T-helper 17 cell (primary cell): ENCODE measurements around the gene C1QTNF1. TPM values are rescaled to one million over a fixed set of nuclear protein-coding genes. Genes with fewer than 3 reads are reported as not detected.

Experiments
- ATAC-seq: fragments of 150-1000 bp; cut with Tn5 transposase; 2 replicates; pipeline ENCODE4 v1.10.0; 2021; ENCODE audit warnings: mild to moderate bottlenecking, moderate library complexity
- DNase-seq, 3 donors: peaks; one replicate each; pipeline versions ENCODE4 v3.0.0 to v3.0.0-alpha.2; 2020 to 2021
- H3K9me3 ChIP-seq: one replicate; pipeline ENCODE4 v1.7.0; 2013; ENCODE audit warnings: low read length, mild to moderate bottlenecking; ENCODE audit not compliant: control insufficient read depth, poor library complexity, severe bottlenecking
- H3K27ac Mint-ChIP-seq: one replicate; pipeline ENCODE4 v1.8.0; 2022; ENCODE audit warnings: mild to moderate bottlenecking, moderate library complexity, mixed read lengths
- H3K27me3 Mint-ChIP-seq: one replicate; pipeline ENCODE4 v1.8.0; 2022; ENCODE audit warnings: mixed read lengths
- H3K36me3 Mint-ChIP-seq: one replicate; pipeline ENCODE4 v1.8.0; 2022; ENCODE audit warnings: low read depth, mixed read lengths
- H3K4me1 Mint-ChIP-seq: one replicate; pipeline ENCODE4 v1.8.0; 2022; ENCODE audit warnings: mild to moderate bottlenecking, mixed read lengths
- H3K4me3 Mint-ChIP-seq: one replicate; pipeline ENCODE4 v1.8.0; 2022; ENCODE audit warnings: mild to moderate bottlenecking, moderate library complexity, mixed read lengths
- total RNA-seq, 4 donors: library from RNA in 2 of 4; stranded (reverse) in 2 of 4; gene quantifications; one replicate each; pipeline ENCODE4 v1.2.3 and lab custom pipeline; 2022 to 2026

The C1QTNF1 gene
- total RNA-seq, 2 donors from 2014 or later, result 0.13 TPM; not detected in 1

DNA sequence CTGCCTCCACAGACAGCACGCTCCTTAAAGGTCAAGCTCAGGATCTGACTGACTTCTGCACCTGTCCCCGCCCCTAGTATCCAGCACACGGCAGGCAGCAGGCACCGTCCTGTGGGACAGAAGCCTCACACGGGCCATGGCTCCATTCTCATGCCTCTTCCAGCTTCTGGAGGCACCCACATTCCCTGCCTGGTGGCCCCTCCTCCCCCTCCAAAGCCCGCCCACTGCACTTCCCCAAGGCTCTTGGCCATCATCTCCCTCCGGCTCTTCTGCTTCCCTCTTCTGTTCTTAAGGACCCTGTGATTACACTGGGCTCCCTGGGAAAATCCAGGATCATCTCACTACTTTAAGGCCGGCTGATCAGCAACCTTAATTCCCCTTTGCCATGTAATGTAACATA lies 17.9 kb upstream of the C1QTNF1 start:
- H3K36me3 Mint-ChIP-seq, result no peaks in the 10 kb centered on the region
- peak overlapping the region; percentile 41 for H3K4me3 Mint-ChIP-seq
- no peaks in the 10 kb centered on the region for H3K27me3 Mint-ChIP-seq
- H3K27ac Mint-ChIP-seq, result peak overlapping the region; percentile 96
- ATAC-seq (no peak), DNase-seq (no peak)
- no peaks in the 10 kb centered on the region for H3K9me3 ChIP-seq
- peaks cover 55% of the 10 kb centered on the region for H3K4me1 Mint-ChIP-seq

DNA sequence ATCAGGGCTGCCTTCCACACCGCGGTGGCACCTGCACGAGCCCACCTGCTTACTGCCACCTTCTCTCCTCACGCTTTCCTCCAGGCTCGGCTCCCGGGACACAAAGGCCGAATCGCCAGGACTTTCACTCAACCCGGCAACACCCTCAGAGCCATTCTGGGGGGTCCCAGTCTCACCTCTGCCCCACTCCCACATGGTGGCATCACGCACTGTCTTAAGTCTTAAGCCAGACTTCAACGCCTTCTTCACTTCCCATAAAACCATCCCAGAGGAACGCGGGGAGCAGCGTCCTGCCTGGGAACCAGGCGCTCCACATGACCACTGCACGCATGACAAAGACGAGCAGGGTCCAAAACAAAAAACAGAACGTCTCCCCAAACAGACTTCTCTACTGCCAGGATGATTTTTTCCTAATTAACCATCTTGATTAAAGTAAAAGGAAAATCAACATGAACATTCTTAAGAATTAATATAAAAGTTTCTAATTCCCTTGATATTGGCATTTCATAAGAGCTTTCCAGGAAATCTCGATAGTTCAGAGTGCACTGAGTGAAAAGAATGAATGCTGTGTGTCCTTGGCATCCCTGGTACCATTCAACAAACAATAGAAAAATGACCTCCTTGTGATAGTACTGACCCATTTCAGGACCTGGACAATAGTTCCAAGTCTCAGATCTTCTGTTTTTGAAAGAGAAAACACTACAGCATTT lies 17.0 kb upstream of the C1QTNF1 start:
- Mint-ChIP-seq H3K4me3 (peak overlapping the region; percentile 96), H3K4me1 (peaks cover 51% of the 10 kb centered on the region), H3K27me3 (no peaks in the 10 kb centered on the region), H3K36me3 (no peaks in the 10 kb centered on the region), H3K27ac (peak overlapping the region; percentile 96)
- H3K9me3 ChIP-seq, result no peaks in the 10 kb centered on the region
- DNase-seq (peak in 1 of 3 donors; percentile 2), ATAC-seq (no peak)

DNA sequence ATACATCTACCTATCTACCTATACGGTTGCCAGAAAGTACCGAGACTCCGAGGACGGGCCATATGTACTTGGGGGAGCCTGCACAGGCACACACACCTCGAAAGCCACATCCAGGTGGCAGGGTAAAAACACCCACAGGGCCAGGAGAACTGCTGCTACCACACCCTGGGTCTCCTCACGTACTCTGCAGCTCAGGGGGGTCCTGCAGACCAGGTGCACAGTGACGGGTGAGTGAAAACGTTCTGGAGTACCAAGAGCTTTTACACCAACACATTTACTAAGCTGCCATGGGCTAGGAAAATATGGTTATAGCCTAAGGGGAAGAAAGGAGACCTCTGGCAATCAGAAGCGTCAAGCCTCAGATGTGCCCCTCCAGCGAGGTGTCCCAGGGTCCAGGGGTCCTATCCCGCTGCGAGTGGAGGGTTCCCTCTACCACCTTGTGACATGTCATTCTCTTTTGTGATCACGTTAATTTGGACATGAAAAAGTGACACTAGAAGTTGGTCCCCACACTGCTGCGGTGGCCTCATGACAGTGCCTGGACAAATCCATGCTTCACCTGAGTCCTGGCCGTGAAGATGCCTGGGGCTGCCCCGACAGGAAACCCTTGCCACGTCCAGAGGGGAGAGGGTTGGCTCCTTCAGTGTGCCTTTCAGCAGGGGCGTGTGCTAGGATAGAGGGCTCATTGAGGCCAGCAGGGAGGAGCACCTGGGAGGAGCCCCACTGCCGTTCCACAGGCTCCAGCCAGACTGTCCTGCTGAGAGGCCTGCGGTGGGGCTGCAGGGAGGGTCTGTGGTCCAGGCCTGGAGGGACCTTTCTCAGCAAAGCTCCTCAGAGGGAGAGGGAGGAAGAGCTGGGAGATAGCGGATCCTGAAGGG lies 16.2 kb upstream of the C1QTNF1 start:
- no peaks in the 10 kb centered on the region for H3K9me3 ChIP-seq
- Mint-ChIP-seq H3K27ac (peak overlapping the region; percentile 96), H3K4me3 (peak overlapping the region; percentile 96), H3K27me3 (peaks cover 2% of the 10 kb centered on the region), H3K4me1 (peaks cover 49% of the 10 kb centered on the region), H3K36me3 (no peaks in the 10 kb centered on the region)
- DNase-seq (no peak), ATAC-seq (no peak)

DNA sequence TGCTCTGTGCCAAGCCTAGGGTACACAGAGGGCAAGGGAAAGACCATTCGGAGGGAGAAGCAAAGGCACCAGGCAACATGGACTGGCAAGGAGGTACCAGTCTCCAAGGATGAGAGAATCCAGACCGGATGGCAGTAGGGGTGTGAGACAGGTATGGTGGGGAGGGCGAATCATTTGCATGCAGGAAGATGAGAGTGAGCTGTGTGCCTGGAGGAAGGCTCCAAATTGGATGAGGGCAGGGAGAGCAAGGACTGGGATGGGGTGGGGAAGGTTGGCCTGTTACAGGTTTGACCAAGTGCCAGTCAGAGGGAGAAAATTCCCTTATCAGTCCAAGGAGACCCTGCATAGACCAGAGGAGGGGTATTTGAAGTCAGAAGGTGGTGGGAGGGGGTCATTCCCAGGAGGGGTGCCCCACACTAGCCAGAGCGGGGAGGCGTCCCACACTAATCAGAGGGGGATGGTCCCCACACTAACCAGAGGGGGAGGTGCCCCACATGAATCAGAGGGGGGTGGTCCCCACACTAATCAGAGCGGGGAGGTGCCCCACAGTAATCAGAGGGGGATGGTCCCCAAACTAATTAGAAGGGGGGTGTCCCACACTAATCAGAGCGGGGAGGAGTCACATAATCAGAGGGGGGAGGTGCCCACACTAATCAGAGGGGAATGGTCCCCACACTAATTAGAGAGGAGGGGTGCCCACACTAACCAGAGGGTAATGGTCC lies 15.1 kb upstream of the C1QTNF1 start:
- Mint-ChIP-seq H3K27me3 (peaks cover 7% of the 10 kb centered on the region), H3K27ac (peak overlapping the region; percentile 96), H3K4me3 (peak overlapping the region; percentile 96), H3K4me1 (peaks cover 48% of the 10 kb centered on the region), H3K36me3 (no peaks in the 10 kb centered on the region)
- DNase-seq (no peak), ATAC-seq (no peak)
- H3K9me3 ChIP-seq, result no peaks in the 10 kb centered on the region

DNA sequence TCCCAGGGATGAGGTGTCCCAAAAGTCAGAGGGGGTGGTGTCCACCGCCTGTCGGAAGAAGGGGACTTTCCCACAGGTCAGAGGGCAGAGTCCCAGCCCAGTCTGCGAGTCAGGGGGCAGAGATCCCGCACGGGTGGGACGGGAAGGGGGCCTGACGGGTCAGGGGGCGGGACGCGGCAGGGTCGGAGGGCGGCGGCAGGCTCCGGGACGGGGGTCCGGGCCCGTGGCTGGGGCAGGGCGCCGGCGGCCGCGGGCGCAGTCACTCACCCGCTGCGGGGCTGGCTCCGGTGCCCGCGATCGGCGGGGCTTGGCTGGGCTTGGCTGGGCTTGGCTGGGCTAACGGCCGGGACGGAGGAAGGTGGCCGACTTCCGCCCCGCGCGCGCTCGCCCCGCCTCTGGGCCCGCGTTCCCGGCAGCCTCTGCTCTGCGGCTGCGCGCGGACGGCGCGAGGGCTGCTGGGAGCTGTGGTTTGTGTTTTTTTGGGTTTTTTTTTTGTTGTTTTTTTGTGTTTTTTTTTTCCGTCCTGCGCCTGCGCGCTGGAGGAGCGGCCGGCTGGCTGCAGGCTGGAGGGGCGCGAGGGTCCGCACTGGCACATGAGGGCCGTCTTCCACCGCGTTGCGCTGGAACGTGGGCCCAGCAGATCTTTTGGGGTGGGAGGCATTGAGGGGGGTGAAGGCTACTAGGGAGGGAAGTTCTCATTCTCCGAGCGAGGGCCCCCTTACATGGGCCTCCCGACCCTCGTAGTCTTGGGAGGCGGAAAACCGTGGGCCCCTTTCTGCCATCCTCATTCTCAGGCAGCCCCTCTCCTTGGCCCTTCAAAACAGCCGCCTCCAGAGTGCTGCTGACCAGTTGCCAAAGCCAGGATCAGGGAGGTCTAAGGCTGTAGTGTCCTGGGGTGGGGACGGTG lies 14.3 kb upstream of the C1QTNF1 start, which contains the start of gene CANT1:
TSS of gene CANT1 (minus strand) at position 368 of the 907 bp plus-strand sequence. CDS start 12,142 bp downstream, outside the sequence.
- H3K4me1 Mint-ChIP-seq, result peaks cover 48% of the 10 kb centered on the region
- peak within 1 kb of the TSS; percentile 96 for H3K27ac Mint-ChIP-seq
- H3K4me3 Mint-ChIP-seq, result peak within 1 kb of the TSS; percentile 96
- peak; percentile 79 to 81 (median 81) for DNase-seq
- no peaks in the 10 kb centered on the region for H3K36me3 Mint-ChIP-seq
- H3K9me3 ChIP-seq, result no peaks in the 10 kb centered on the region
- ATAC-seq, result peak; percentile 94
- H3K27me3 Mint-ChIP-seq, result peaks cover 7% of the 10 kb centered on the region

DNA sequence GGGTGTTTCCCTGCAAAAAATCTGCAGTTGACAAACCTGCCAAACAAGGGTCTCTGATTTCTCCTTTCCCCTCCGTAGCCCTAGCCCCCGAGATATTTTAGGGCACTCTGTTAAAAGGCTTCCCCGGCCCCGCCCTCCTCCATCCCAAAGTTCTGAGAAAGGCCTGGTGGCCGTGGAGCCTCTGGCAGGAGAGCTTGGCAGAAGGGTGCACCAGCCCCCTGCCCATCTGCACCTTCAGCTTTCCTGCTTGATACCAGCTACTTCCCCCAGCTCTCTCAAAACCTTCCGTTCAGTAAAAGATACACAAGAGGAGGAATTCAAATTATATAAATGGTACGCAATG lies 13.7 kb upstream of the C1QTNF1 start:
- Mint-ChIP-seq H3K27me3 (peaks cover 7% of the 10 kb centered on the region), H3K27ac (peak overlapping the region; percentile 96), H3K4me1 (peaks cover 46% of the 10 kb centered on the region), H3K36me3 (no peaks in the 10 kb centered on the region), H3K4me3 (peak overlapping the region; percentile 96)
- H3K9me3 ChIP-seq, result no peaks in the 10 kb centered on the region
- DNase-seq, result peak in 1 of 3 donors; percentile 0
- ATAC-seq, result no peak

DNA sequence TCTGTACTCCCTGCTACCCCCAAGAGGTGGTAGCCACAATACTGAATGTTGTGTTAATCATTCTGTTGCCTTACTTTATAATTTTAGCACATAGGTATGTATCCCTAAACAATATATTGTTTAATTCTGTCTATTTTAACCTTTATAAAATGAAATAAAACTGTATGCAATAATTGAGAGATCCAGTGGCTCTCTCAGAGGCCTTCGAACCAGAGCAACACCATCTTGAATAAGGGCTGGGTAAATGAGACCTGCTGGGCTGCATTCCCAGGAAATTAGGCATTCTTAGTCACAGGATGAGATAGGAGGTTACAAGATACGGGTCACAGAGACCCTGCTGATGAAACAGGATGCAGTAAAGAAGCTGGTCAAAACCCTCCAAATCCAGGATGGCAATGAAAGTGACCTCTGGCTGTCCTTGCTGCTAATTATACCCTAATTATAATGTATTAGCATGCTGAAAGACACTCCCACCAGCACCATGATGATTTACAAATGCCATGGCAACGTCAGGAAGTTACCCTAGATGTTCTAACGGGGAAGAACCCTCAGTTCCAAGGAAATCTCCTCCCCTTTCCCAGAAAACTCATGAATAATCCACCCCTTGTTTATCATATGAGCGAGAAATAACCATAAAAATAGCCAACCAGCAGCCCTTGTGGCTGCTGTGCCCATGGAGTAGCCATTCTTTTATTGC lies 12.4 kb upstream of the C1QTNF1 start:
- H3K27me3 Mint-ChIP-seq, result peaks cover 9% of the 10 kb centered on the region
- H3K36me3 Mint-ChIP-seq, result no peaks in the 10 kb centered on the region
- DNase-seq, result no peak
- H3K9me3 ChIP-seq, result no peaks in the 10 kb centered on the region
- peaks cover 33% of the 10 kb centered on the region for H3K4me1 Mint-ChIP-seq
- ATAC-seq, result no peak
- no peak overlapping the region for H3K4me3 Mint-ChIP-seq
- no peak overlapping the region for H3K27ac Mint-ChIP-seq

DNA sequence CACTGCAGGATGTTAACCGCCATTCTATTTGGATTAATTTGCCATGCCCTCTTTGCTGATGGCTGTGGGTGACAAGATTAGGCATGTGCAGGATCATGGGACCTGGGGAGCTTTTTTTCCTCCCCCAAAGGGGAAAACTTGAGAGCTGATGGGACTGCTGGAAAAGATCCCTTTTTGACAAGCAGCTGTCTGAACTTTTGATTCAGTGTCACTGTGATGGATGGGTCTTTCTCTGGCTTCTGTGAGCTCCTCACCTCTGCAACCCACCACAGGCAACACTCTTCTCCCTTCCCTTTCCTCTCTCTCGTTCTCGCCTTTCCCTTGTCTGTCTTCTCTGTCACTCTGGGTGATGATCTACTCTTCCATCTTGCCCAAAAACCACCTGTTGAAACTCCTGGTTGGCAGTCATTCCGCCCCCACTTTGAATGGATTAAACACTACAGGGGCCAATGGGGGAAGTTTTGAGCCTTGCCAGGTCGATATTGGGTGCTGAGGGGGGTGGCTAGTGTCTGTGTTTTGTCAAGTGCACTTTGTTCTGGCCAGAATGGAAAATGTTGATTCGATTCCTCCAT lies 11.3 kb upstream of the C1QTNF1 start:
- H3K9me3 ChIP-seq, result no peaks in the 10 kb centered on the region
- no peak overlapping the region for H3K27ac Mint-ChIP-seq
- no peak for ATAC-seq
- peak in 1 of 3 donors; percentile 1 for DNase-seq
- H3K4me3 Mint-ChIP-seq, result no peak overlapping the region
- H3K4me1 Mint-ChIP-seq, result peaks cover 24% of the 10 kb centered on the region
- peaks cover 19% of the 10 kb centered on the region for H3K27me3 Mint-ChIP-seq
- no peaks in the 10 kb centered on the region for H3K36me3 Mint-ChIP-seq

DNA sequence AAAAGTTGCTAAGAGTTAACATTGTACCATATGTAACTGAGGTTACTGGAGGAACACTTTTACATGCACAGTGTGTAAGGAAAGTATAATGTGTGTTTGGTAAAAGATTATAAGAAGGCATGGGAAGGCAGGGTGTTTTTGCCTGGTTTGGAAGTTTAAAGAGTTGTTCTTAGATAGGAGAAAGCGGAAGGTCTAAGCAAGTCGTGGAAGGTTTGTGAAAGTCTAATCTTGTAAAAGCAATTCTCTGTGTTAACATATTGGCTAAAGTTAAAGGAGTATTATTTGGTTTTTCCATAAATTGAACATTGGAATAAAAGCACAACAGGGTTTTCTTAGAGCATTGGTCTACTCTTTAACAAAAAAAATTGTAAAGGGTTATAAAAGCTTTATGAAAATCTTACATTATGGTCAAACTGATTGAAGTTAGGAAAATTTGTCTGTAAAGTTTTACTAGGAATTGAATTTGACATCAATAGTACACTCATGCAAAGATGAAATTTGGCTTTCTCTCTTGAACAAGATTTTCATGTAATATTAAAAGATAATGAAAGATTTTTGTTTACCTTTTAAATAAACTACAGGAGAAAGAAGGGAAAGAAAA lies 9.7 kb upstream of the C1QTNF1 start:
- DNase-seq (no peak), ATAC-seq (no peak)
- no peaks in the 10 kb centered on the region for H3K36me3 Mint-ChIP-seq
- H3K9me3 ChIP-seq, result no peaks in the 10 kb centered on the region
- no peak overlapping the region for H3K27ac Mint-ChIP-seq
- H3K4me3 Mint-ChIP-seq, result no peak overlapping the region
- peaks cover 11% of the 10 kb centered on the region for H3K4me1 Mint-ChIP-seq
- peaks cover 28% of the 10 kb centered on the region for H3K27me3 Mint-ChIP-seq

DNA sequence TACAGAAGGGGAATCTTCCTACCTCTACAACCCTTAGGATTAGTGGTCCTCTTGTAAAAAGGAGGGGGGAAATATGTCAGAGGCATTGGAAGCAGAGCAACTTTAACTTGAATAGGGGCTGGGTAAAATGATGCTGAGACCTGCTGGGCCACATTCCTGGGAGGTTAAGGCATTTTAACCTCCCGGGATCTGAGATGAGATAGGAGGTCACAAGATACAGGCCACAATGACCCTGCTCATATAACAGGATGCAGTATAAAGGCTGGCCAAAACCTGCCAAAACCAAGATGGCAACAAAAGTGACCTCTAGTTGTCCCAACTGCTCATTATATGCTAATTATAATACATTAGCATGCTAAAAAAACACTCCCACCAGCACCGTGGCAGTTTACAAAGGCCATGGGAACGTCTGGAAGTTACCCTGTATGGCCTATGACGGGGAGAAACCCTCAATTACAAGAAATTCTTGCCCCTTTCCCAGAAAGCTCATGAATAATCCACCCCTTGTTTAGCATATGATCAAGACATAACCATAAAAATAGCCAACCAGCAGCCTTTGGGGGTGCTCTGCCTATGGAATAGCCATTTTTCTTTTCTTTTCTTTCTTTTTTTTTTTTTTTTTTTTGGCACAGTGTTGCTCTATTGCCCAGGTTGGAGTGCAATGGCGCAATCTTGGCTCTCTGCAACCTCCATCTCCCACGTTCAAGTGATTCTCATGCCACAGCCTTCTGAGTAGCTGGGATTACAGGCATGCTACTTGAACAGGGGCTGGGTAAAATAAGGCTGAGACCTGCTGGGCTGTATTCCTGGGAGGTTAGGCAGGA lies 6.2 kb upstream of the C1QTNF1 start:
- Mint-ChIP-seq H3K27me3 (peaks cover 29% of the 10 kb centered on the region), H3K27ac (no peak overlapping the region)

DNA sequence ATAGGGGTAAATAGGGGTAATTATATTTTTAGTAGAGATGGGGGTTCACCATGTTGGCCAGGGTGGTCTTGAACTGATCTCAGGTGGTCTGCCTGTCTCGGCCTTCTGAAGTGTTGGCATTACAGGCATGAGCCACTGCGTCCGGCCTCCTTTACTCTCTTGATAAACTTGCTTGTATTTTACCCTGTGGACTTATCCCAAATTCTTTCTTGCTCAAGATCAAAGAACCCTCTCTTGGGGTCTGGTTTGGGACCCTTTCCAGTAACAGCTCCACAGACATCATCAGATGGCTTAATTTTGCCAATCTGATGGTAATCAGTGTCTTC lies 5.6 kb upstream of the C1QTNF1 start:
- no peak overlapping the region for H3K27ac Mint-ChIP-seq
- no peaks in the 10 kb centered on the region for H3K9me3 ChIP-seq
- no peak overlapping the region for H3K4me3 Mint-ChIP-seq
- H3K27me3 Mint-ChIP-seq, result peaks cover 23% of the 10 kb centered on the region
- DNase-seq (no peak), ATAC-seq (no peak)
- H3K36me3 Mint-ChIP-seq, result no peaks in the 10 kb centered on the region
- H3K4me1 Mint-ChIP-seq, result no peaks in the 10 kb centered on the region

More for the DNA sequence above, 6.2 kb upstream of the C1QTNF1 start:
- no peak for ATAC-seq
- H3K9me3 ChIP-seq, result no peaks in the 10 kb centered on the region
- Mint-ChIP-seq H3K4me3 (no peak overlapping the region), H3K4me1 (no peaks in the 10 kb centered on the region), H3K36me3 (no peaks in the 10 kb centered on the region)
- DNase-seq, result no peak
